T-helper 9 cell (primary cell): Measurements from ENCODE around the gene CR1.
"Not testable (repeated sequence)": the region's sequence is repeated elsewhere in the genome, so short reads cannot be mapped to it uniquely, and the experiment has no call there.

Experiments
- DNase-seq: peaks from one replicate; pipeline ENCODE4 v3.0.0-alpha.2; 2020

The CR1 gene

DNA sequence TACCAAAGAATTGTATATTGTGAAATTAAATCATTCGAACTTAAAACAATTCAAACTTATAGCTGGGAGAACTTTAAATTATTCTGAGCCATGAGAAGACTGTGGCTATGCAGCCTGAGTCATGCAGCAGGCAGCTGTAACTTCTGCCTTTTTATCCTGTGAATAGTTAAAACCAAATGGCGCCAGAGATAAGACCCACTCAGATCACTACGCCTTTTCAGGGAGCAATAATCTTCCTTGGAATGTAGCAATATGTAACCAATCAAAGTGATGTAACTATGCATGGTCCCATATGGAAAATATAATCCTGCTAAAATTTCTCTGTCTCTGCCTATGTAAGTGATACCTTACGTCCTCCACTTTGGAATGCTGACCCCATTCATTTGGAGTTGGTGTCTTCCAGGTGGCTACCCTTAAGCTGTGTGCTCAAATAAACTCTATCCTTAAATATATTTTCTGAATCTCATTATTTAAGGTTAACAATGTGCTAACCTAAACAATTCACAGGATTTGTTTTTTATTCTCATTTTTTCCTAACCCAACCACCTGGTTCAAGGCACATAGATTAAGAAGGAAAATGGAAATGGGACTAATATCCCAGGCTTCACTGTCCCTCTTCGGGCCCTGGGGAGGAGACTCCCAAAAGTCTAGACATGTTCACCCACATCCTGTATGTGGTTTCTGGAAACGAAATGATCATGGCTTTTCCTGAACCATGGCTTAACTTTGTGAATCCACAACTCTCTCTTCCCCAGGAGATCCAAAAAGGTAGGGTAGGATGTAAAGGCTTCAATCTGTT, 184.8 kb downstream of the CR1 start:
- not testable (repeated sequence) for DNase-seq

- DNase-seq = not testable (repeated sequence)
These were observed 187.0 kb downstream of the CR1 start for GRCh38 chr1:207682872-207683434.

DNA sequence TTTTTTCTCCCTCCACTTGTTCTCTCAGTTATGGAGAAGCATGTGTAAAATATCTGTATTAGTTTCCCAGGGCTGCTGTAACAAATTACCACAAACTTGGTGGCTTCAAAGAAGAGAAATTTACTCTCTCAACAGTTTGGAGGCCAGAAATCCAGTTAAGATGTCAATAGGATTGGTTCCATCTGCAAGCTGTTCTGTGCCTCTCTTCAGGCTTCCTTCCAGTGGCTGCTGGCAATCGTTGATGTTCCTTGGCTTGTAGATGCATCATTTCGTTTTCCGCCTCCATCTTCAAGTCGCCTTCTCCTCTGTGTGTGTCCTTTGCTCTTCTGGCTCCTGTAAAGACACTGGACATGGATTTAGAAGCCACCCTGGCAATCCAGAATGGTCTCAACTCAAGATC, 194.6 kb downstream of the CR1 start:
- not testable (repeated sequence) for DNase-seq

- no peak for DNase-seq
These were observed 195.1 kb downstream of the CR1 start for GRCh38 chr1:207691010-207691409.
